ENCODE measurements around the gene RFPL4A.
"Not testable (repeated sequence)": the region's sequence is repeated elsewhere in the genome, so short reads cannot be mapped to it uniquely, and the experiment has no call there.

RFPL4A gene

DNA sequence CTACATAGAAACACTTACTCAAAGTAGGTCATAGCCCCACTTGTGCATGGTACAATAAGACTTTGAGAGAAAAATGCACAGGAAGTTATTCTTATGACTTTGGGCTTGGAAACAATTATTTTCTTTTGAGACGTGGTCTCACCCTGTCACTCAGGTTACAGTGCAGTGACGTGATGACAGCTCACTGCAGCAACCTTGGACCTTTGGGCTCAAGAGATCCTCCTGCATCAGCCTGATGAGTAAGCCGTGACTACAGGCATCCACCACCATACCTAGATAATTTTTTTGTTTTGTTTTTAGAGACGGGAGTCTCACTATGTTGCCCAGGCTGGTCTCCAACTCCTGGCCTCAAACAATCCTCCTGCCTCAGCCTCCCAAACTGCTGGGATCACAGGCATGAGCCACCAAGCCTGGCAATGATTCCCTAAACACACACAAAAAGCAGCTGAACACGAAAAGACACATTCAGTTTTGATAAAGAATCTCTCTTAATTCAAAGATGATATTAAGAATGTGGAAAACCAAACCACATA is 38.6 kb upstream of the RFPL4A start:
- H3K4me1 ChIP-seq, result no peaks in the 10 kb centered on the region
- peaks cover 3% of the 10 kb centered on the region for H3K9me3 ChIP-seq (ENCODE audit: control insufficient read depth, low read length)
- H3K9ac ChIP-seq, result no peak overlapping the region
- H3K27me3 ChIP-seq (ENCODE audit: control insufficient read depth, insufficient read depth, low read length), result no peaks in the 10 kb centered on the region
- TF ChIP-seq, protein P1, sequence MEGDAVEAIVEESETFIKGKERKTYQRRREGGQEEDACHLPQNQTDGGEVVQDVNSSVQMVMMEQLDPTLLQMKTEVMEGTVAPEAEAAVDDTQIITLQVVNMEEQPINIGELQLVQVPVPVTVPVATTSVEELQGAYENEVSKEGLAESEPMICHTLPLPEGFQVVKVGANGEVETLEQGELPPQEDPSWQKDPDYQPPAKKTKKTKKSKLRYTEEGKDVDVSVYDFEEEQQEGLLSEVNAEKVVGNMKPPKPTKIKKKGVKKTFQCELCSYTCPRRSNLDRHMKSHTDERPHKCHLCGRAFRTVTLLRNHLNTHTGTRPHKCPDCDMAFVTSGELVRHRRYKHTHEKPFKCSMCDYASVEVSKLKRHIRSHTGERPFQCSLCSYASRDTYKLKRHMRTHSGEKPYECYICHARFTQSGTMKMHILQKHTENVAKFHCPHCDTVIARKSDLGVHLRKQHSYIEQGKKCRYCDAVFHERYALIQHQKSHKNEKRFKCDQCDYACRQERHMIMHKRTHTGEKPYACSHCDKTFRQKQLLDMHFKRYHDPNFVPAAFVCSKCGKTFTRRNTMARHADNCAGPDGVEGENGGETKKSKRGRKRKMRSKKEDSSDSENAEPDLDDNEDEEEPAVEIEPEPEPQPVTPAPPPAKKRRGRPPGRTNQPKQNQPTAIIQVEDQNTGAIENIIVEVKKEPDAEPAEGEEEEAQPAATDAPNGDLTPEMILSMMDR (IDR thresholded peaks at IDR 0.05), result no peak
- H3K4me3 ChIP-seq (ENCODE audit: low read depth, low read length), result no peak overlapping the region
- no peak overlapping the region for H2AFZ ChIP-seq
- H3K36me3 ChIP-seq (ENCODE audit: control insufficient read depth, insufficient read depth, low read length), result no peaks in the 10 kb centered on the region
- H3K4me2 ChIP-seq (ENCODE audit: low read length), result no peak overlapping the region
- no peaks in the 10 kb centered on the region for H3K79me2 ChIP-seq
- H3K27ac ChIP-seq, result no peak overlapping the region

DNA sequence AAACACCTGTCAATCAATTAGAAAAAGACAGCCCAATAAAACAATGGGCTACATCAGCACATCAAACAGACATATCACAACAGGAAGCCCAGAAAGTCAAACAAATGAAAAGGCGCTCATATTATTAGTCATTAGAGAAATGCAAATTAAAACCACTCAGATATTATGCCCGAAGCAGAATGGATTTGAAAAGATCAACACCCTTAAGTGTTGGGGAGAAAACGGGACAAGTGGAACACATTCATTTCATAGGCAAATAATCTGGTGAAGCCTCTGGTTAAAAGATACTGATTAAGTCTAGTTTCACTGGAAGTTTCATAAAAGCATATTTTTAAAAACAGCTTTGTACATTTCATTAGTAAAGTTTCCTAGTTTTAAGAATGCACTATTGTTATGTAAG is 38.1 kb upstream of the RFPL4A start:
- Histone ChIP-seq H3K36me3 (ENCODE audit: control insufficient read depth, insufficient read depth, low read length) (no peaks in the 10 kb centered on the region), H2AFZ (no peak overlapping the region), H3K4me3 (ENCODE audit: low read depth, low read length) (no peak overlapping the region), H3K9ac (no peak overlapping the region), H3K9me3 (ENCODE audit: control insufficient read depth, low read length) (peaks cover 3% of the 10 kb centered on the region), H3K4me2 (ENCODE audit: low read length) (no peak overlapping the region), H3K27me3 (ENCODE audit: control insufficient read depth, insufficient read depth, low read length) (no peaks in the 10 kb centered on the region), H3K79me2 (no peaks in the 10 kb centered on the region), H3K4me1 (no peaks in the 10 kb centered on the region), H3K27ac (no peak overlapping the region)
- TF ChIP-seq, protein P1 (IDR thresholded peaks at IDR 0.05), result no peak

- no peaks in the 10 kb centered on the region for H3K36me3 ChIP-seq (ENCODE audit: control insufficient read depth, insufficient read depth, low read length)
- H3K27ac ChIP-seq, result no peak overlapping the region
- H2AFZ ChIP-seq, result no peak overlapping the region
- H3K4me3 ChIP-seq (ENCODE audit: low read depth, low read length), result no peak overlapping the region
- H3K79me2 ChIP-seq, result no peaks in the 10 kb centered on the region
- no peak overlapping the region for H3K4me2 ChIP-seq (ENCODE audit: low read length)
- no peaks in the 10 kb centered on the region for H3K27me3 ChIP-seq (ENCODE audit: control insufficient read depth, insufficient read depth, low read length)
- TF ChIP-seq, protein P1 (IDR thresholded peaks at IDR 0.05), result no peak
- no peak overlapping the region for H3K9ac ChIP-seq
- H3K4me1 ChIP-seq, result no peaks in the 10 kb centered on the region
- peaks cover 3% of the 10 kb centered on the region for H3K9me3 ChIP-seq (ENCODE audit: control insufficient read depth, low read length)
Measured at GRCh38 chr19:55723491-55723890, 35.4 kb upstream of the RFPL4A start.

- not testable (repeated sequence) for H3K4me1 ChIP-seq; H3K79me2 ChIP-seq; H2AFZ ChIP-seq; H3K9ac ChIP-seq; H3K27ac ChIP-seq; H3K27me3 ChIP-seq (ENCODE audit: control insufficient read depth, insufficient read depth, low read length); H3K4me2 ChIP-seq (ENCODE audit: low read length); H3K36me3 ChIP-seq (ENCODE audit: control insufficient read depth, insufficient read depth, low read length); H3K9me3 ChIP-seq (ENCODE audit: control insufficient read depth, low read length); H3K4me3 ChIP-seq (ENCODE audit: low read depth, low read length)
Measured at GRCh38 chr19:55730378-55730777, 28.5 kb upstream of the RFPL4A start.

GRCh38 chr19:55738302-55738701 is 20.6 kb upstream of the RFPL4A start, which contains the start of gene NLRP9:
Gene NLRP9, minus strand, starts transcription at chr19:55738402. Its CDS starts 28 bp downstream, at chr19:55738374.
- H3K4me3 ChIP-seq (ENCODE audit: low read depth, low read length), result no peak within 1 kb of the TSS

More at GRCh38 chr19:55738302-55738701, 20.6 kb upstream of the RFPL4A start, which contains the start of gene NLRP9:
- H3K27me3 ChIP-seq (ENCODE audit: control insufficient read depth, insufficient read depth, low read length), result no peaks in the 10 kb centered on the region
- no peaks in the 10 kb centered on the region for H3K9me3 ChIP-seq (ENCODE audit: control insufficient read depth, low read length)
- H3K4me2 ChIP-seq (ENCODE audit: low read length), result no peak within 1 kb of the TSS
- no peak within 1 kb of the TSS for H3K27ac ChIP-seq
- H3K79me2 ChIP-seq, result no peaks in the 10 kb centered on the region
- no peak within 1 kb of the TSS for H3K9ac ChIP-seq
- no peaks in the 10 kb centered on the region for H3K4me1 ChIP-seq
- no peaks in the 10 kb centered on the region for H3K36me3 ChIP-seq (ENCODE audit: control insufficient read depth, insufficient read depth, low read length)
- TF ChIP-seq, protein P1 (IDR thresholded peaks at IDR 0.05), result no peak
- no peak within 1 kb of the TSS for H2AFZ ChIP-seq
